ENCODE results near the gene ST3GAL5.

- TF ChIP-seq CTCF (conservative IDR thresholded peaks at IDR 0.05; ENCODE audit: low read length) (no peak), EZH2phosphoT487 (IDR thresholded peaks at IDR 0.05; ENCODE audit: borderline replicate concordance, low read depth, low read length) (no peak)
Observed at GRCh38 chr2:85861650-85862049, 27.1 kb downstream of the ST3GAL5 start.

All from OCI-LY7 (cell line).